A673 (cell line): ENCODE results near the gene DCLRE1B.

Experiments
- EZH2 ChIP-seq: fragments of 200-600 bp; sonication (generic); IDR thresholded peaks from 2 replicates; pipeline ENCODE4 v1.6.1; 2017; ENCODE audit warnings: borderline replicate concordance, low read depth, mild to moderate bottlenecking, mixed read lengths, antibody characterized with exemption, low read length; ENCODE audit not compliant: poor library complexity, severe bottlenecking
- TF ChIP-seq, protein P1 (sequence below): fragments of 300-800, 200-600 bp; sonication (generic); conservative IDR thresholded peaks from 2 replicates; pipeline ENCODE4 v1.5.1; 2017; ENCODE audit warnings: low read depth, mild to moderate bottlenecking, antibody characterized with exemption, low read length, moderate library complexity, mixed read lengths

DNA sequence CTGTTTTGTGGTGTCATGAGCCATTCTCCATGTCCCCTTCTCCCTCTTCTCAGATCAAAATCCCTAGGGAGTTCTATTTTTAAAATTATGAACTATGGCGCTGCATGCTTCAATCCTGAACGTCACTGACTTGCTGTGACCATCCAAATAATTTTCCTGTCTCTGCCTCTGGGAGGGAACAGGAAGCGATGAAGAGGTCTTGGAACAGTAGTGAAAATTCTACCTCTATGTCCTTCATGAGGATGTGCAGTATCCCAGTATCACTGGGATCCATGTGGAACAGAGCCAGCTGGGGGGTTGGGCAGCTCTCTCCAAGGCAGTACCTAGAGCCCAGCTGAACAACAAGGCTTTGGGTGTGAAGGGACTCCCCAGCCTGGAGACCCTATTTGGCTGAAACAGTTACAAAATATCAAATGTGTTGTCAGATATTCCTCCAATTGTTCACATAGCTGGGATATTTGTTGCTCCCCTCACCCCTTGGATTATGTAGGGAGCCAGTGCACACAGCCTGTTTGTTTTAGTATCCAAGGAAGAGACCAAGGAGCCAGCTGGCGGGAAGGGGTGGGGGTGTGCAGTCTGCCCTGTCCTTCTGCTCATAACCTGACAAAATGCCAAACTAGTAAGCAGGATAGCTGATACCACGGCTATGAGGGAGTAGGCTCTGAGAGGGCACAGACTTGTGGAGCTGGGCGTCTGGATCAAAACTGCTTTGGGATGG is 7.6 kb downstream of the DCLRE1B start:
- TF ChIP-seq, protein P1, sequence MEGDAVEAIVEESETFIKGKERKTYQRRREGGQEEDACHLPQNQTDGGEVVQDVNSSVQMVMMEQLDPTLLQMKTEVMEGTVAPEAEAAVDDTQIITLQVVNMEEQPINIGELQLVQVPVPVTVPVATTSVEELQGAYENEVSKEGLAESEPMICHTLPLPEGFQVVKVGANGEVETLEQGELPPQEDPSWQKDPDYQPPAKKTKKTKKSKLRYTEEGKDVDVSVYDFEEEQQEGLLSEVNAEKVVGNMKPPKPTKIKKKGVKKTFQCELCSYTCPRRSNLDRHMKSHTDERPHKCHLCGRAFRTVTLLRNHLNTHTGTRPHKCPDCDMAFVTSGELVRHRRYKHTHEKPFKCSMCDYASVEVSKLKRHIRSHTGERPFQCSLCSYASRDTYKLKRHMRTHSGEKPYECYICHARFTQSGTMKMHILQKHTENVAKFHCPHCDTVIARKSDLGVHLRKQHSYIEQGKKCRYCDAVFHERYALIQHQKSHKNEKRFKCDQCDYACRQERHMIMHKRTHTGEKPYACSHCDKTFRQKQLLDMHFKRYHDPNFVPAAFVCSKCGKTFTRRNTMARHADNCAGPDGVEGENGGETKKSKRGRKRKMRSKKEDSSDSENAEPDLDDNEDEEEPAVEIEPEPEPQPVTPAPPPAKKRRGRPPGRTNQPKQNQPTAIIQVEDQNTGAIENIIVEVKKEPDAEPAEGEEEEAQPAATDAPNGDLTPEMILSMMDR, result no peak
- TF ChIP-seq EZH2, result no peak
